Upper lobe of right lung (tissue), 1 donor: Measurements from ENCODE around the gene EBLN2. TPM values are rescaled to one million over a fixed set of nuclear protein-coding genes. Genes with fewer than 3 reads are reported as not detected.

Experiments
- ATAC-seq: fragments of 200-7000 bp; cut with Tn5 transposase; one replicate; pipeline ENCODE4 v1.9.1; 2020; ENCODE audit warnings: mild to moderate bottlenecking, moderate library complexity
- DNase-seq: peaks from one replicate; pipeline ENCODE4 v3.0.0-alpha.2; 2020
- H3K27ac ChIP-seq: fragments of 200-600 bp; one replicate; pipeline ENCODE4 v1.8.0; 2022
- H3K27me3 ChIP-seq: fragments of 200-600 bp; one replicate; pipeline ENCODE4 v1.8.0; 2022; ENCODE audit warnings: mild to moderate bottlenecking
- H3K36me3 ChIP-seq: fragments of 200-600 bp; one replicate; pipeline ENCODE4 v1.8.0; 2022
- H3K4me1 ChIP-seq: fragments of 200-600 bp; one replicate; pipeline ENCODE4 v1.8.0; 2022
- H3K4me3 ChIP-seq: fragments of 200-600 bp; one replicate; pipeline ENCODE4 v1.8.0; 2022; ENCODE audit warnings: mild to moderate bottlenecking
- H3K9me3 ChIP-seq: fragments of 200-600 bp; one replicate; pipeline ENCODE4 v1.8.0; 2022
- intact Hi-C: fragments of 100-400 bp; cut with DNase I; formaldehyde crosslinking; loops from one replicate; pipeline ENCODE4 v1.11.0; 2022
- total RNA-seq: library from RNA; stranded (reverse); fragmentation: NEBNext Ultra II Directional; extraction: Animal tissue kit (Norgen Biotek cat#: 25700); gene quantifications from one replicate; pipeline ENCODE4 v1.2.1, GENCODE V29; 2021
- TF ChIP-seq, protein P1 (sequence below): fragments of 200-600 bp; IDR thresholded peaks from one replicate; pipeline ENCODE4 v1.8.0; 2022; ENCODE audit warnings: antibody characterized with exemption
- donor health status: DM: no; HTN: yes; CAD: no; lungs with severe emphysema.

The EBLN2 gene
- total RNA-seq, 1 donor from 2014 or later: 4.0 TPM

DNA sequence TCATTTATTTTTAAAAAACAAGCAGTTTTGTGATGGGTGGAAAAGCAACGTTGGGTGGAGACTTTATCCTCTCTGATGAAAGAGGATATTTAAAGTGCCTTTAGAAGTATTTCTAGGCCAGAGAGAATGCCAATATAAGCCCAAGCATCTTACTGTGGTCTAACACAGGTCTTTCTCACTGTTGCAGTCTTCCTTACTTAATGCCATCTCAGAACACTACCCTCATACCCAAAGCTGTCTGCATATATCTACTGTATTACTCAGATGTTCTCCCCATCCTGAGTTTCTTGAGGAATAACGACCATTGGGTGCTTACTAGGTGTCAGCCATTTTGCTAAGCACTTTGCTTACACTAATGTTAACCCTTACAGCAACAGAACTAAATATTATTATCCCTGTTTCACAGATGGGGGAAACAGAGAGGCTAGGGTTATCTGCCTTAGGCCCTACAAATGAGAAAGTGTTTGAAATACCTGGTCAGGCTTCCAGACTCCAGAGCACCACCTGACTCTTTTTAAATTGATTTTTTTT lies 29.8 kb upstream of the EBLN2 start:
- DNase-seq: no peak
- Histone ChIP-seq H3K27ac (no peak overlapping the region), H3K4me1 (peaks cover 21% of the 10 kb centered on the region), H3K36me3 (no peaks in the 10 kb centered on the region), H3K4me3 (no peak overlapping the region), H3K9me3 (no peaks in the 10 kb centered on the region), H3K27me3 (no peaks in the 10 kb centered on the region)
- intact Hi-C loops: no loop called here
- TF ChIP-seq, protein P1, sequence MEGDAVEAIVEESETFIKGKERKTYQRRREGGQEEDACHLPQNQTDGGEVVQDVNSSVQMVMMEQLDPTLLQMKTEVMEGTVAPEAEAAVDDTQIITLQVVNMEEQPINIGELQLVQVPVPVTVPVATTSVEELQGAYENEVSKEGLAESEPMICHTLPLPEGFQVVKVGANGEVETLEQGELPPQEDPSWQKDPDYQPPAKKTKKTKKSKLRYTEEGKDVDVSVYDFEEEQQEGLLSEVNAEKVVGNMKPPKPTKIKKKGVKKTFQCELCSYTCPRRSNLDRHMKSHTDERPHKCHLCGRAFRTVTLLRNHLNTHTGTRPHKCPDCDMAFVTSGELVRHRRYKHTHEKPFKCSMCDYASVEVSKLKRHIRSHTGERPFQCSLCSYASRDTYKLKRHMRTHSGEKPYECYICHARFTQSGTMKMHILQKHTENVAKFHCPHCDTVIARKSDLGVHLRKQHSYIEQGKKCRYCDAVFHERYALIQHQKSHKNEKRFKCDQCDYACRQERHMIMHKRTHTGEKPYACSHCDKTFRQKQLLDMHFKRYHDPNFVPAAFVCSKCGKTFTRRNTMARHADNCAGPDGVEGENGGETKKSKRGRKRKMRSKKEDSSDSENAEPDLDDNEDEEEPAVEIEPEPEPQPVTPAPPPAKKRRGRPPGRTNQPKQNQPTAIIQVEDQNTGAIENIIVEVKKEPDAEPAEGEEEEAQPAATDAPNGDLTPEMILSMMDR: no peak
- no peak for ATAC-seq

DNA sequence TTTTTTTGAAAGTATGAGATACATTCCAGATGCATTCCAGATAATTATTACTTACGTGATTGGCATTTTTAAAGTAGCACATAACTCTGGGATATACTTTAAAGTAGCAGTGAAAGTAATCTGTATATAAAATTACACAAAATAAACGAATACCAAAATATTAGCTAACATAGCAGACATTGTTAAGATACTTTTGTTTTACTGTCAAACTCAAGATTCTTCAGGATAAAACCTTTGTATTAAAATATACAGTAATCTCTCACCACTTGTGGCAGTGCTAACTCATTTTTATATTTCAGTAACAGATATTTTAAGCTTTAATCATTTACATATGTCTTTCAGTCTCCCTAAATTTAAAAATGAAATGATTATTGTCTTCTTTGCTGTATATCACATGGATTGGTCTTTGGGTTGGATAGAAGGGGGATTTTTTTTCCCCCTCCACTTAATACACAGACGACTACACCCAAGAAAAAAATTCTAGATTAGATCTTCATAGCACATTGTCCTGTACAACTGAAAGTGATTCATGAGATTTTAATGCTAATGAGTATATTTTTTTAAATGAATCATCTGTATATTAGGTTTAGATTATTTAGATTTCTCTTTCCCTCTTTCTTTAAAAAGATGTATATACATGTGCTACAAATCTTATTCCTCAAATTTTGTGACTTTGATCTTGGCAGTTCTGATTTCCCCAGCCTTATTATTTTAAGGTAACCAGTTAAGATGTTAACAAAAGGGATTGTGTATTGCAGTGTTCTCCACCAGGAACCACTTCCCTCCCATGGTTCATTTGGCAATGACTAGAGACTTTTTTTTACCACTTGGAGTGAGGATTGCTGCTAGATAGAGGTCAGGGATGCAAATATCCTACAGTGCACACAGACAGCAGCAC lies 24.5 kb upstream of the EBLN2 start:
- intact Hi-C loops: no loop called here
- Histone ChIP-seq H3K9me3 (no peaks in the 10 kb centered on the region), H3K36me3 (no peaks in the 10 kb centered on the region), H3K27me3 (no peaks in the 10 kb centered on the region), H3K4me1 (peaks cover 9% of the 10 kb centered on the region), H3K4me3 (no peak overlapping the region), H3K27ac (no peak overlapping the region)
- TF ChIP-seq, protein P1: no peak
- no peak for DNase-seq
- no peak for ATAC-seq

DNA sequence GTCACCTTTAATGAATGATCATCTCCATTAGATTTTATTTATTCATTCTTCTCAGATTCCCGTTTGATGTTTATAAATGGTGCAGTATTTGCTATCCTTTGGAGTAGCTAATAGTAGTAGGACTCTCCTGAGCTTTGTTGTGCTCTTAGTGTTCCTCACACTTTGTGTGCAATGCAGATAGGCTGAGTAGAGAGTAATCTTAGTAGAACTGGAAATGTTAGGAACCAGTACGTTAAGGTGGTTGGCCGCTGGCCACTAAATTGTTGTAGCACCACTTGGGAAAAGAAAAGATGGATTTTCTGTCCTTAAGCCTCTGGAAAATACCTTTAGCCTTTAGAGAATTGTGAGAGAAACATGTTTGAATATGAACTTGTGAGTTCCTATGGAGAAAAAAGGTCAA lies 19.9 kb upstream of the EBLN2 start:
- no peaks in the 10 kb centered on the region for H3K27me3 ChIP-seq
- peaks cover 6% of the 10 kb centered on the region for H3K4me1 ChIP-seq
- intact Hi-C loops: no loop called here
- H3K27ac ChIP-seq: no peak overlapping the region
- TF ChIP-seq, protein P1: no peak
- no peak overlapping the region for H3K4me3 ChIP-seq
- ATAC-seq: peak; percentile 59
- no peaks in the 10 kb centered on the region for H3K9me3 ChIP-seq
- no peaks in the 10 kb centered on the region for H3K36me3 ChIP-seq
- DNase-seq: no peak

DNA sequence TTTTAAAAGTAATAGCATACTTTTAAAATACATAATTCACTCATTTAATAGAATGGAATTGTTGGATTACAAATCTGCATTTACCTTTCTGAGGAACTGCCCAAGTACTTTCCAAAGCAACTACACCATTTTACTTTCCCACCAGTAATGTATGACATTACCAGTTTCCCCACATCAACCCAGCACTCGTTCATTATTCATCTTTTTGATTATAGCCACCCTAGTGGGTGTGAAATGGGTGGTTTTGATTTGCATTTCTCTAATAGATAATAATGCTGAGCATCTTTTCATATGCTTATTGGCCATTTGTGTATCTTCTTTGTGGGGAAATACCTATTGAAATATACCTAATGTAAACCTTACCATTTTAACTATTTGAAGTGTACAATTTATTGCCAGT lies 18.0 kb upstream of the EBLN2 start:
- Histone ChIP-seq H3K9me3 (no peaks in the 10 kb centered on the region), H3K4me3 (no peak overlapping the region), H3K4me1 (peaks cover 6% of the 10 kb centered on the region), H3K36me3 (no peaks in the 10 kb centered on the region), H3K27ac (no peak overlapping the region), H3K27me3 (no peaks in the 10 kb centered on the region)
- TF ChIP-seq, protein P1: no peak
- no peak for ATAC-seq
- DNase-seq: no peak
- intact Hi-C loops: no loop called here

DNA sequence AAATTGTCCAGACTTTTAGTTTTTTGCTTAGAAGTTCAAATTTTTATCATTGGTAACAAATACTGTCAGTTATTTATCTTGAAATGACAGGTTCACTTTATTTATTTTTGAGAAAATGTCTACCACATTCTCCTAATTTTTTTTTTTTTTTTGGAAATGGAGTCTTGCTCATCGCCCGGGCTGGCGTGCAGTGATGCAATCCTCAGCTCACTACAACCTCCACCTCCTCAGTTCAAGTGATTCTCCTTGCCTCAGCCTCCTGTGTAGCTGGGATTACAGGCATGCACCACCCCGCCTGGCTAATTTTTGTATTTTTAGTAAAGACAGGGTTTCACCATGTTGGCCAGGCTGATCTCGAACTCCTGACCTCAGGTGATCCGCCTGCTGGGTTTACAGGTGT lies 16.1 kb upstream of the EBLN2 start:
- intact Hi-C loops: no loop called here
- DNase-seq: no peak
- peaks cover 9% of the 10 kb centered on the region for H3K36me3 ChIP-seq
- no peaks in the 10 kb centered on the region for H3K27me3 ChIP-seq
- no peak for ATAC-seq
- peaks cover 6% of the 10 kb centered on the region for H3K4me1 ChIP-seq
- H3K27ac ChIP-seq: no peak overlapping the region
- H3K9me3 ChIP-seq: no peaks in the 10 kb centered on the region
- TF ChIP-seq, protein P1: no peak
- H3K4me3 ChIP-seq: no peak overlapping the region
